K562 (cell line): ENCODE results near the gene DDC. TPM values are rescaled to one million over a fixed set of nuclear protein-coding genes. Genes with fewer than 3 reads are reported as not detected.

Source experiments
- ARID1B ChIP-seq: fragments of 450-650 bp; IDR thresholded peaks from 2 replicates; pipeline ENCODE4 v1.6.1; 2016; ENCODE audit warnings: antibody characterized with exemption, mild to moderate bottlenecking, inconsistent platforms
- CCNT2 ChIP-seq: IDR thresholded peaks from 2 replicates; pipeline ENCODE4 v1.6.1; 2011; ENCODE audit warnings: borderline replicate concordance, low read depth, mild to moderate bottlenecking, moderate library complexity, mixed read lengths, low read length; ENCODE audit not compliant: insufficient read length; ENCODE audit errors: extremely low read depth
- CREM ChIP-seq: IDR thresholded peaks from 2 replicates; pipeline ENCODE4 v1.6.1; 2014; ENCODE audit warnings: antibody characterized with exemption, low read depth
- DDX20 ChIP-seq: fragments of 450-650 bp; IDR thresholded peaks from 2 replicates; pipeline ENCODE4 v1.6.1; 2016; ENCODE audit warnings: missing genetic modification characterization, low read depth, mild to moderate bottlenecking, missing compliant biosample characterization, moderate library complexity
- E2F6 ChIP-seq, 2 experiments: IDR thresholded peaks; 2 replicates each; pipeline ENCODE4 v1.6.1; 2011; ENCODE audit warnings: borderline replicate concordance in 1 of 2, control low read depth in 1 of 2, low read depth in 1 of 2, low read length in 1 of 2, mild to moderate bottlenecking in 1 of 2, mixed read lengths in 1 of 2, moderate library complexity in 1 of 2; ENCODE audit not compliant: insufficient read depth in 1 of 2, insufficient read length in 1 of 2, poor library complexity in 1 of 2, severe bottlenecking in 1 of 2; ENCODE audit errors: extremely low read depth in 1 of 2
- FOXM1 ChIP-seq, 2 experiments: fragments of 450-650 bp in 1 of 2; sonication (generic) in 1 of 2; formaldehyde crosslinking in 1 of 2; IDR thresholded peaks; 2 replicates each; pipeline versions ENCODE4 v1.6.1 to v1.9.0; 2017 to 2022; ENCODE audit warnings: low read depth in 2 of 2, mild to moderate bottlenecking in 2 of 2, missing genetic modification reagents in 1 of 2, moderate library complexity in 1 of 2
- HDAC1 ChIP-seq, 2 experiments: fragments of 450-650 bp; IDR thresholded peaks; 2 replicates each; pipeline ENCODE4 v1.6.1; 2016 to 2017; ENCODE audit warnings: inconsistent platforms in 1 of 2, mild to moderate bottlenecking in 1 of 2, moderate library complexity in 1 of 2
- JUN ChIP-seq, 2 experiments: sonication (generic) in 1 of 2; formaldehyde crosslinking in 1 of 2; IDR thresholded peaks; 2 replicates each; pipeline versions ENCODE4 v1.6.1 to v1.8.0; 2012 to 2022; ENCODE audit warnings: borderline replicate concordance in 2 of 2, mild to moderate bottlenecking in 2 of 2, improper control_type of control experiment in 1 of 2, low read depth in 1 of 2, low read length in 1 of 2, missing genetic modification reagents in 1 of 2
- JUND ChIP-seq, 2 experiments: IDR thresholded peaks; 2 replicates in 1 of 2; 3 replicates in 1 of 2; pipeline ENCODE4 v1.6.1; 2011; ENCODE audit warnings: borderline replicate concordance in 2 of 2, low read depth in 2 of 2, low read length in 2 of 2, improper control_type of control experiment in 1 of 2, missing biosample characterization in 1 of 2, missing genetic modification characterization in 1 of 2, missing genetic modification reagents in 1 of 2
- MAX ChIP-seq: sonication (generic); formaldehyde crosslinking; IDR thresholded peaks from 2 replicates; pipeline ENCODE4 v1.9.0; 2022; ENCODE audit warnings: mild to moderate bottlenecking, missing genetic modification reagents
- MCM7 ChIP-seq, 2 experiments: fragments of 450-650 bp; IDR thresholded peaks; 2 replicates each; pipeline ENCODE4 v1.6.1; 2016 to 2018
- NCOA6 ChIP-seq: fragments of 450-650 bp; IDR thresholded peaks from 2 replicates; pipeline ENCODE4 v1.6.1; 2017; ENCODE audit warnings: mild to moderate bottlenecking
- PHB2 ChIP-seq: fragments of 450-650 bp; IDR thresholded peaks from 2 replicates; pipeline ENCODE4 v1.6.1; 2017; ENCODE audit warnings: low read depth
- POLR2AphosphoS5 ChIP-seq: IDR thresholded peaks from 2 replicates; pipeline ENCODE4 v1.6.1; 2011; ENCODE audit warnings: mild to moderate bottlenecking, low read depth, low read length, moderate library complexity; ENCODE audit not compliant: control insufficient read depth, insufficient read depth
- ZBTB1 ChIP-seq: sonication (generic); formaldehyde crosslinking; IDR thresholded peaks from 2 replicates; pipeline ENCODE4 v1.8.1; 2023; ENCODE audit warnings: missing genetic modification reagents, low read depth, mild to moderate bottlenecking, borderline replicate concordance
- ZBTB9 ChIP-seq: fragments of 450-650 bp; formaldehyde crosslinking; IDR thresholded peaks from 2 replicates; pipeline ENCODE4 v1.4.0; 2020; ENCODE audit warnings: mild to moderate bottlenecking, moderate library complexity
- ZFP91 ChIP-seq: sonication (generic); formaldehyde crosslinking; IDR thresholded peaks from 2 replicates; pipeline ENCODE4 v1.8.0; 2022; ENCODE audit warnings: mild to moderate bottlenecking, missing genetic modification reagents
- ZNF280B ChIP-seq: fragments of 250-450 bp; sonication (Bioruptor Pico); IDR thresholded peaks from 2 replicates; pipeline ENCODE4 v1.5.1; 2021; ENCODE audit warnings: mild to moderate bottlenecking
- ZNF431 ChIP-seq: sonication (generic); formaldehyde crosslinking; IDR thresholded peaks from 2 replicates; pipeline ENCODE4 v1.8.0; 2022; ENCODE audit warnings: mild to moderate bottlenecking, missing genetic modification reagents
- polyA plus RNA-seq, 8 experiments: library from polyadenylated mRNA; depleted of rRNA in 4 of 8; stranded (reverse) in 5 of 8; unstranded in 3 of 8; fragments of >200 nt; fragmentation: Nextera tagmentation in 2 of 8; fragmentation: Illumina TruSeq in 1 of 8; extraction: Ambion mirVana in 2 of 8; extraction: Trizol in 1 of 8; gene quantifications; 2 replicates each; pipeline versions ENCODE4 v1.2.1 to v1.2.3, GENCODE V29; 2011 to 2014; ENCODE audit warnings: inconsistent platforms in 1 of 8, missing spikeins in 1 of 8
- total RNA-seq, 7 experiments: library from RNA; depleted of rRNA in 6 of 7; stranded (reverse); fragments of >200 nt in 6 of 7; fragmentation: Illumina TruSeq in 2 of 7; extraction: Trizol in 2 of 7; gene quantifications; 2 replicates each; pipeline versions ENCODE4 v1.2.1 to v1.2.3, GENCODE V29; 2011 to 2021; ENCODE audit warnings: low replicate concordance in 1 of 7

DDC gene
- total and polyA plus RNA-seq, 9 of the 15 experiments (the other 6 are each of a cell fraction or from before 2014, with no cell fraction given) = not detected

GRCh38 chr7:50449881-50450589 lies 115.2 kb downstream of the DDC start, which contains the start of gene FIGNL1 (continued):
- TF ChIP-seq JUN (IDR thresholded peaks at IDR 0.05; ENCODE audit: borderline replicate concordance, low read depth, low read length) (peak; percentile 43; the same call in 1 of the 2 replicates), JUN (CRISPR knock-in tag; IDR thresholded peaks at IDR 0.05; ENCODE audit: borderline replicate concordance) (no peak), MAX (CRISPR knock-in tag) (peak; percentile 88), MCM7 (IDR thresholded peaks at IDR 0.05) (no peak), CCNT2 (peak; percentile 49), NCOA6 (peak; percentile 99), ZBTB1 (CRISPR knock-in tag) (peak; percentile 96), ZBTB9 (CRISPR knock-in tag) (no peak; the same call in 1 of the 2 replicates), JUND (IDR thresholded peaks at IDR 0.05; ENCODE audit: borderline replicate concordance, low read depth, low read length) (peak; percentile 23; the same call in 1 of the 2 replicates), JUND (tag; IDR thresholded peaks at IDR 0.05; ENCODE audit: borderline replicate concordance, low read depth, low read length) (no peak), CREM (peak; percentile 92), HDAC1 (IDR thresholded peaks at IDR 0.05) (peak in 1 of 2 experiments; percentile 92; a peak in 2 of 4 replicates), PHB2 (no peak), E2F6 (IDR thresholded peaks at IDR 0.05; ENCODE audit: borderline replicate concordance in 1 of 2, extremely low read depth in 1 of 2, insufficient read depth in 1 of 2, insufficient read length in 1 of 2, low read depth in 1 of 2, low read length in 1 of 2, poor library complexity in 1 of 2, severe bottlenecking in 1 of 2) (peak; percentile 87 to 92), ZNF431 (peak; percentile 44; the same call in 1 of the 2 replicates), POLR2AphosphoS5 (peak; percentile 69; the same call in 1 of the 2 replicates), ZNF280B (no peak), ZFP91 (CRISPR knock-in tag) (peak; percentile 50; the same call in 1 of the 2 replicates), FOXM1 (IDR thresholded peaks at IDR 0.05; ENCODE audit: low read depth) (no peak), FOXM1 (CRISPR knock-in tag; IDR thresholded peaks at IDR 0.05; ENCODE audit: low read depth) (0 out of 2 replicates have a peak, but pooled peaks have one; percentile 39), DDX20 (no peak), ARID1B (peak; percentile 45)
